GM13976 (cell line): ENCODE results near the gene CRADD.

ENCODE experiments used
- DNase-seq: peaks from one replicate; pipeline ENCODE4 v3.0.0; 2012; ENCODE audit warnings: low spot score
- in situ Hi-C: fragments of 300-500 bp; cut with MboI; formaldehyde crosslinking; loops from one replicate; pipeline ENCODE4 v1.12.0; 2022; ENCODE audit warnings: low sequenced_read_pairs, mixed read lengths, inconsistent platforms; ENCODE audit not compliant: unreplicated experiment
- TF ChIP-seq, protein P1 (sequence below): IDR thresholded peaks from 2 replicates; pipeline ENCODE4 v1.5.1; 2012; ENCODE audit warnings: borderline replicate concordance, mild to moderate bottlenecking; ENCODE audit not compliant: insufficient read depth; ENCODE audit errors: extremely low read depth, missing control alignments, control extremely low read depth

CRADD gene

DNA sequence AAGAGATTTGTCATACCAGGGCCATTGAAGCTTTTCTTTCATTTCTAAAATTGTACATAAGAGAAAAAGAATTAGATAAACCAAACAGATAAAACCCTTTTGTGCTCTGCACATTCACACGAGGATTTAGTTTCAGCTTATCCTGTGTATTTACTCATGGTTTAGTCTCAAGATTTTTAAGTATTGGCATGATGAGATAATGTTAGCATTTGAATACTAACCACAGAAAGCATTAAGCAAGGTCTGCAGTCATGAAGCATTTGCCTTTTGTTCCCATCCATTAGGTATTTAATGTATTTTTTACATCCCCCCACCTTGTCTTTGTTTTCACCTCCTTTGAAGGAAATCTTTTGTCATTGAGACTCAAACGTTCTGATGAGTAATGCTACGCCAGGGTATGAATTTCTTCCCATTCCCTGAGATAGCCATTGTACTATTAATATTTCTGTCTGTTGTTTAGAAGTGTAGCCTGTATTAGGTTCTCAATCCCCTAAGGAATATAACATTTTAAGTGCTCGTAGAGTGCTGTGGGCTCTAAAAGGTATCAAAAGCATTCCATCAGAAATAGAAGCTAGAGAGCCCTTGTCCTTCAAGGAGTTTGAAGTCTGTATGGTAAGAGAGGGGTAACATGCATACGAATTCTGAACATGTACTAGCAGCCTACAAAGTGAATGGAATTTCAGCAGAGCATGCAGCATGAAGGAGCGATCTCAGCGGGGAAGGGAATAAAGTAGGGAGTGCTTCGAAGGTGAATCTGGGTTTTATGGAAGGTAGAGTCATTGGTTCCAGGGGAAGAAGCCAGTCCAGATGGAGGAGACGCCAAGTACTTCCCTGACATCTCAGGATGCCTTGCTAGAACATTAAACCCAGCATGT lies 22.3 kb downstream of the CRADD start:
- in situ Hi-C loops: no loop called here
- no peak for DNase-seq
- TF ChIP-seq, protein P1, sequence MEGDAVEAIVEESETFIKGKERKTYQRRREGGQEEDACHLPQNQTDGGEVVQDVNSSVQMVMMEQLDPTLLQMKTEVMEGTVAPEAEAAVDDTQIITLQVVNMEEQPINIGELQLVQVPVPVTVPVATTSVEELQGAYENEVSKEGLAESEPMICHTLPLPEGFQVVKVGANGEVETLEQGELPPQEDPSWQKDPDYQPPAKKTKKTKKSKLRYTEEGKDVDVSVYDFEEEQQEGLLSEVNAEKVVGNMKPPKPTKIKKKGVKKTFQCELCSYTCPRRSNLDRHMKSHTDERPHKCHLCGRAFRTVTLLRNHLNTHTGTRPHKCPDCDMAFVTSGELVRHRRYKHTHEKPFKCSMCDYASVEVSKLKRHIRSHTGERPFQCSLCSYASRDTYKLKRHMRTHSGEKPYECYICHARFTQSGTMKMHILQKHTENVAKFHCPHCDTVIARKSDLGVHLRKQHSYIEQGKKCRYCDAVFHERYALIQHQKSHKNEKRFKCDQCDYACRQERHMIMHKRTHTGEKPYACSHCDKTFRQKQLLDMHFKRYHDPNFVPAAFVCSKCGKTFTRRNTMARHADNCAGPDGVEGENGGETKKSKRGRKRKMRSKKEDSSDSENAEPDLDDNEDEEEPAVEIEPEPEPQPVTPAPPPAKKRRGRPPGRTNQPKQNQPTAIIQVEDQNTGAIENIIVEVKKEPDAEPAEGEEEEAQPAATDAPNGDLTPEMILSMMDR: no peak

DNA sequence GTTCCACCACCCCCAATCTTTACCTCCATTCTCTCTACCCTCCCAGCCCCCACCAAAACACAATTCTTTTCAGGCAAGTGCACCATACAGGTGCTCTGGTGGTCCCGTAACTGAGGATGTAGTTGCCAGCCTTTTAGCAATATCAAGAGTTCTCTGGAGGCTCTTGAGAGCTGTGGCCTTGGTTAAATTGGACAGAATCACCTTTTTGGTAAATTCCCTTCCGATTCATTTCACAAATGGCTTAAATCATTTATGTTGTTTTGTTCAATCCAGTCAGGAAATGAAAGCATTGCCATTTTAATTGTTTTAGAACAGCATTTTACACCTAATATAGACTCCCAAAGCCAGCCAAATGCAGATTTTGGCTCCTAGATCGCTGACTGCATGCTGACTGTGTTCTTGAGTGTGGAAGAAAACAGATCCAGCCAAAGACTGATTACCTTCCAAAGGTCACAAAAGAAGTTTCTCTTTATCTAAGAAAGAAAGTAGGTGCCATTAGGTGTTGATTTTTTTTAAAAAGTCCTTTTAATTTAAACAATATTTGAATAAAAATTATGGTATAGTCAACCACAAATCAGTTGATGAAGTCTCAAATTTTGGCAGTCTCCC lies 25.6 kb downstream of the CRADD start:
- in situ Hi-C loops: no loop called here
- TF ChIP-seq, protein P1: no peak

DNA sequence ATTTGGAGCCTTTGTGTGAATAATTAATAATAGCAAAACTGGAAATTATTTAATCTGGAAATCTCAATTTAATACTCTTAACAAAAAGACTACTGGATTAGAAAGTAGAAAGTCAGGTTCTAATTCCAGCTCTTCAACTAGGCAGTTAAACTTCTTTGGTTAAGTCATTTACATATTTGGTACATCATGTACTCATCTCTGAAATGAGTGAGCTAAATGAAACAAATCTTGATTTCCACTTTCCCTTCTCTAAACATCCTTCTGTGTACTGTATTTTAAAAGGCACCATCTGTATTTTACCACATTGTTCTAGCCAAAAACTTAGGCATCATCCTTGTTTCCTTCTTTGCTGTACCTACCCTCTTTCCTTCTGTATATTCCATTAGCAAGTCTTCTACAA lies 26.9 kb downstream of the CRADD start:
- in situ Hi-C loops: no loop called here
- DNase-seq: peak; percentile 28
- TF ChIP-seq, protein P1: no peak

More for the DNA sequence above, 25.6 kb downstream of the CRADD start:
- no peak for DNase-seq

DNA sequence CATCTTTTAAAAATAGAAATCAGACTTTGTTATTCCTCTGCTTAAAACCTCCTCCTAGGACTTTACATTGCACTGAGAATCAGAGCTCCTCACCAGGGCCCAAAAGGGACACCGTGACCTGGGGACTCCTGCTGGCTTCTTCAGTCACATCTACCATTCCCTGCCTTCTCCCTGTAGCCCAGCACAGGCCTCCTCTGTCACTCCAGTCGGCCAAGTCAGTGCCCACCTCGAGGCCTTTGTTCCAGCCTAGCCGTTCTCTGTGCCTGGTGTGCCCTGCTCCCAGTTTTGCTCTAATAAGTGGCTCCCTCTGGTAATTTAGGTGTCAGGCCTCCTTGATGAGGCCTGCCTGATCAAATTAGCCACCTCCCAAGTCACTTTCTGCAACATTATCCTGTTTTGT lies 27.4 kb downstream of the CRADD start:
- in situ Hi-C loops: no loop called here
- no peak for DNase-seq
- TF ChIP-seq, protein P1: no peak

DNA sequence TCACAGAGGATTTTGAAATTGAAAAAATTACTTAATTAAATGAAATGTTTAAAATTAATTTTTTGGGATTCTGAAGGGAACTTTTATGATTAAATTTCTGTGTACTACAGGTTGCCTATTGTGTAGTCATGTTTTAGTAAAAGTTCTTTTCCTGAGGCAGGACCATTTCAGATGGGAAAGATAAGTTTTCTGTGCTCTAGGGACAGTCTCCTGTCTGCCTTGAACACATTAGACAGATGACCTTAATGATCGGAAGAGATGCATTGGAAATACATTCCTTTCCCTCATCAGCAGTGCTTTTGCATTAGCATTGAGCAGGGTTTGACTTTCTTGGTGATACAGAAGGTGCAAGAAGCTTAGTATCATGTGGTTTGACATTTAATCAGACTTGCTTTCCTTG lies 28.1 kb downstream of the CRADD start:
- in situ Hi-C loops: no loop called here
- no peak for DNase-seq
- TF ChIP-seq, protein P1: no peak

DNA sequence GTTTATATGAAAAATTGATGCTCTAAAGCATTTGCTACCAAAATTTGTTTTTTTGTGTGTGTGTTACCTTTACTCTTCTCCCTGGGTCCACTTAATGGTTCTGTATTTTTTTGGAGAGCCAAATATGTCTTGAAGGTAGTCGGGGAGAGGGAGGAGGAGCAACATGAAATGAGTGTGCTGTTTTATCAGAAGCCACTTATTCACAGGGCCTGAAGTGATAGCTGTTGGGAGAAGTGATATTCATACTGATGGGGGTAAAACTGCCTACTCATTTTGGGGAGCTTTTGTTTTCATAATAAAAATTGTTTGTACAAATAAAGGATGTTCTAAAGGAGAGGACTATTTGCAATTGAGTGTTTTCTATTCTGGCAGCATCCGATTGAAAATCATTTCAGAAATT lies 29.2 kb downstream of the CRADD start:
- TF ChIP-seq, protein P1: no peak
- no peak for DNase-seq
- in situ Hi-C loops: no loop called here

DNA sequence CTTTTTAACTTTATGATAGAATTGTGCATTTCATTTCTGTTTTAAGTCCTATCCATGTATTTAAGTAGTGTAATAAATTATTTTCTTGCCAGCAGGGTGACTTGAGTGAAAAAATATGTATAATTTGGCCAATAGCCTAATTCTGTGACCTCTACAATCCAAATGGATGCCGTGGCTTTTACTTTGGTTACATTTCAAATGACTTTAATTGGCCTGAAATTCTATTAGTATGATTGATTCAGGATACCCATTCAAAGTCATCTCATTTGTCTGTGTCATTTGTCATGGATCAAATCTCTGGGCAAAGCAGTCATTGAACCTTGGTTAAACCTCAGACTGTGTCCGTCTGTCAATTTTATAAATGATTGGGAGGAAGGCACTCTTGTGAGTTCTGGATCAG lies 29.6 kb downstream of the CRADD start:
- TF ChIP-seq, protein P1: no peak
- DNase-seq: no peak

More for the DNA sequence above, 29.6 kb downstream of the CRADD start:
- in situ Hi-C loops: no loop called here
